EL (cell line): Measurements from ENCODE around the gene TNFSF10.

Source experiments
- DNase-seq: peaks from one replicate; pipeline ENCODE4 v3.0.0-alpha.2; 2016

Gene TNFSF10

DNA sequence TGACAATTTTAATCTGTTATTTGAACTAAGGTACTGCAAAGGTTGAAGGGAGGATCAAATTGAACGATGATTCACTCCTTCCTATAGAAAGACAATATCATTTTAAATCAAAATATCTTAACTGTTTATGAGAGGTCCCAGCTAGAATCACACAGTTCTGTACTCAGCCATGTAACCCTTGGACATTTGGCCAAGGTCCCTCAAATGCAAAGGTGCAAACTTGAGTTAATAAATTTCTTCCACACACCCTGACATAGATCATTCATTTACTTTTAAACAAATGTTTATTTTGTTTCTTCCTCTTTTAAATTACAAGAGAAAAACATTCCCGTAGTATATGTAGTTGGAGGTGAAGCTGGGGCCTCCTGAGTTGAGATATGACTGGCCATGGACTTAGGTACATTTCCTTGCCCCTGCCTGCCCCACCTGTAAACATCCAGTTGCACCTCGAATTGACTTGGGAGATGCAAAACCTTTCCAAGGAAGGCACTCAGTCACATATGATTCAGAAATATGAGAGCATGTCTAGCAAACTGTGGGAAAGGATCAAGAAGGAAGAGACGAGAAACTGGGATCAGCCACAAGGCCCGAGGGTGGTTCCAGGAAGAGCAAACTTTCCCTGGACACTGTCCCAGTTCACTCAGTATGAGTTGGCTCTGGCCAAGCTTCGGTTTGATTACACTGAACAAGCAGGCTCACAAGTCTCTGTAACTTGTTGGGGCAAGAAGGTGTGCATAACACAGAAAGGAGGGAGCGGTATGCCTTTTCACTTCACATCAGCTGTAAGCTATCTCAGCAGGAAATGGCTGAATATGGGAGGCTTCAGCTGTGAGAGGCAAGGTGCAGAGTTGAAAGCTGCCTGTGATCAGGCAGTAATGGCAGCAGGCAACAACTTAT lies 6.7 kb downstream of the TNFSF10 start:
- DNase-seq, result peak; percentile 60

DNA sequence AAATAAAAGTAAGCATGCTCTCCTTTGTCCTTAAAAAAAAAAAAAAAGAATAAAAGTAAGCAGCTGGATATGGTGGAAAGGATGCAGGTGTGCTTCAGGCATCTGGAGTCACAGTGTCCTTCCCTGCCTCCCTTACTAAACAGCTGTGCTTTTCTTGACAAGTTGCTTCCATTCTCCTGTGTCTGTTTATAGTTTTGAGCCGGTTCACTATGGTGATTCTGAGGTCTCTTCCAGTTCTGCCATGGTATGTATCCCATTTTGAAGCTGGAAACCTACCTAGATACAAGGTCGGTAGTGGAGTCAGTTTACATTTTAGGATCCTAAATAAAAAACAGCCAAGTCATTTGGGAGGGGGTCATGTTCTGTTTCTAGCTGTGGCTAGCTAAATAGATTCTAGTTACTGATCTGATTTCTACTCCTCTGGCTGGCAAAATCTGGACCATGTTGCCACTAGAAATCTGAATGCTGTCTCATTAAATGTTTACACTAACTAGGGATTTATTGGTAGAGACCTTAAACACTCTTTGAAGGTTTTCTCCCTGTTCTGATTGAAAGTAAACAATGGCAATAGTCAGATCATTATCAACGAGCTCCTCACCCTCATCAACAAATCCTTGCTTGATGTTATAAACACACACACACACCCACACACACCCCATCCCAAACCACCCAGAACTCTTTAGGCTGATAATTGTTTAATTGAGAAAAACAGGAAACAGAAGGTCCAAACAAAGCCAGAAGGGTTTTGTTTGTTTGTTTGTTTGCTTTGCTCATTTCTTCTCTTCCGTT lies 7.9 kb downstream of the TNFSF10 start:
- DNase-seq, result no peak

DNA sequence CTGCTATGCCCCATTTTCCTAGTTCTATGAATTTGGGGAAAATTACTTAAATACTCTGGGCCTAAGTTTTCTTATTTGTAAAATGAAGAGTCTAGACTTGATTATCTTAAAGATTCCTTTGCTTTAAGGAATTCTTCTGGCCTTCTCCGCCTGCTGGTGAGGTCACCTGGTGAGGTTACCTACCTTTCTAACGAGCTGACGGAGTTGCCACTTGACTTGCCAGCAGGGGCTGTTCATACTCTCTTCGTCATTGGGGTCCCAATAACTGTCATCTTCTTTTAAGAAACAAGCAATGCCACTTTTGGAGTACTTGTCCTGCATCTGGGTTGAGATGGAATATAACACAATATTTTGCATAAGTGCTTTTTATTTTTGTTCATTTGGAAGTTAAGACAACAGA lies 8.6 kb downstream of the TNFSF10 start:
- no peak for DNase-seq

DNA sequence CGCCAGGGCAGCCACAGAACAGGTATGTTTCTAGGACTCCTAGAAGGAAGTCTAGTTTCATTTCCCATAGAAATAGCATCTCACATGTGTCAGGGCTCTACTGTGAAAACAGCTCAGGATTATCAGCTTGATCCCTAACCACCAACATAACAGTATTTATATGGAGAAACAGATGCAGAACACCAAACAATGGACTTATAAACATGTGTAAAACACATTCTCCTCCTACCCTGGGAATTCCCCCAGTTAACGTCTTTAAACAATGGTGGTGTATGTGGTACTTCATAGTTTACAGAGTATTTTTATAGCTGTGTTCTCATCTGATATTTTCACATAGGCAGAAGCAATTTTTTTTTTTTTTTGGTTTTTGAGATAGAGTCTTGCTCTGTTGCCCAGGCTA lies 9.7 kb downstream of the TNFSF10 start:
- peak; percentile 6 for DNase-seq

DNA sequence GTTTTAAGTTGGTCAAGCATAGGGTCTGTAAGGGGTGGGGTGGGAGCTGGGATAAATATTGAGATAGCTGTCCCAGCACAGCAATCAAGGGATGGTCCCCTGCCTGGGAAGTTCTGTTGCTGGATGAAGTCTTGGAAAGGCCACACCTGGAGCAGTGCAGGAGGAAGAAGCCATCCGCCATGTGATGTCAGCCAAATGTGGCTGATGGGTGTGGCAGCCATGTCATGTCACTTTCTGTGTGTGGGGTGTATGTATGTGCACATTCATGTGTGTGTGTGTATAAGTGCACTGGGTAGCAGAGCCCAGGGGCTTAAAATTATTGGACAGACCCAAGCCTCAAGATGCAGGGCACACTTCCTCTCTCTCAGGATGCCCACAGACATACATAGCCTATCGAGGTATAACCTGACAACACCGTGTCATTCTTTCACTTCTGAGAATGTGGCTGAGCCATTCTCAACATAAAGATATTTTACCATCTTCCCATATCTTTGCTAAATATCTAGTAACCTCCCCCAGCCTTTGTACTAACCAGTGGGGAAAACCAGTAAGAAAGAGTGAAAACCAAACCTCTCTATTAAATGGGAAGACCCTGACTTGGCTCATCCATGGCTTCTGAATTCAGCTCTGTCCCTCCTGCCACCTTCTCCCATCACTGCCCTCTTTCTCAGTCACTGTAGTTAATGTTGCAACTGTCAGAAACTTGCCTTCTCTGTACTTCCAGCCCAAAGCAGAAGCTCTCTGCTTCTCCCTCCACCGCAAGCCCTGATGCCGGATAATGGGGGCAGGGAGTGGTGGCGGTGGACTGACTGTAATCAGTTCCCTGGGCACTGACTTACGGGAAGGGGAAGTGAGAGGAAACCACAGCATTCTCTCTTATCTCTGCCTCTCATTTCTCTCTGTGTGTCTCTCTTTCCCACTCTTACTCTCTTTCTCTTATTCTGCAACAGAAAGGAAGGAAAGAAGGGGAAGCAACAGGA lies 11.2 kb downstream of the TNFSF10 start:
- no peak for DNase-seq

DNA sequence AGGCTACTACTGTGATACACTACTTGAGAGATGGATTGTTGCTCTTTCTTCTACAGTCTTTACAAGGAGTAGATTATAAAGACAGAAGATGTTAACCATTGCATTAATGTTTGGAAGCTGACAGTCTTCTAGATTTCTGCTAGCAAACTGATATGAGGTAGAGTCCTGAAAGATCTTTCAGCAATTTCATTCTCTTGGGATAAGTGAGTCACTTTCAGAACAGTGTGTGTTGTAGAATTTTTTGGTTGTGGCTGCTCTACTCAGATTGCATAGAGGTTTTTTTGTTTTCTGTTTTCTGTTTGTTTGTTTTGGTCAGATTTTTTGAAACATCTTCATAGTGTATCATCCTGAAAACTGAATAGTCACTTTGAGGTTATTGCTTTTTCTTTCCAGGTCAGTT lies 17.1 kb downstream of the TNFSF10 start:
- DNase-seq, result no peak

DNA sequence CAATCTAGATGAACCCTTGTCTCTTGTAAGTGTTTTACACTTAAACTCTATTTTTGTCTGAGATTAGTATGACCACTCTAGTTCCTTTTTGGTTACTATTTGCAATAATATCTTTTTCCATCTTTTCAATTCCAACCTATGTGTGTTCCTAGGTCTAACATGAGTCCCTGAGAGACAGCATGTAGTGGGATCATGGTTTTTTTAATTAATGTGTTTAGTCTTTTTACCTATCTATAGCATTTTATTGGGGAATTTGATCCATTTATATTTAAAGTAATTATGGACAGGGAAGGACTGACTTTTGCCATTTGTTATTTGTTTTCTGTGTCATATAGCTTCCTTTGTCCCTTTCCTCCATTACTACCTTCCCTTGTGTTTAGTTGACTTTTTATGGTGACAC lies 21.7 kb downstream of the TNFSF10 start:
- DNase-seq, result no peak

DNA sequence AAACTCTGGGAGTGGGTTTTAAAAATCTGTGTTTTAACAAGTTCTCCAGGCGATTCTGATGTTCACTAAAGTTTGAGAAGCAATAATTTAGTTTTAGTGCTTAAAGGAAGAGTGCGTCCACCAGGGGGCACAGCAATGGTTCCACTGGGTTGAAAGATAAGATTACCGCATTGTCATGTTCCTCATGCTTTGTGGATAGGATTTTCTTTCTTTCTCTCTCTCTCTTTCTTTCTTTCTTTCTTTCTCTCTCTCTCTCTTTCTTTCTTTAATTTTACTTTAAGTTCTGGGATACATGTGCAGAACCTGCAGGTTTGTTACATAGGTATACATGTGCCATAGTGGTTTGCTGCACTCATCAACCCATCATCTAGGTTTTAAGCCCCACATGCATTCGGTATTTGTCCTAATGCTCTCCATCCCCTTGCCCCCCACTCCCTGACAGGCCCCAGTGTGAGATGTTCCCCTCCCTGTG lies 33.0 kb downstream of the TNFSF10 start:
- DNase-seq, result peak; percentile 71

DNA sequence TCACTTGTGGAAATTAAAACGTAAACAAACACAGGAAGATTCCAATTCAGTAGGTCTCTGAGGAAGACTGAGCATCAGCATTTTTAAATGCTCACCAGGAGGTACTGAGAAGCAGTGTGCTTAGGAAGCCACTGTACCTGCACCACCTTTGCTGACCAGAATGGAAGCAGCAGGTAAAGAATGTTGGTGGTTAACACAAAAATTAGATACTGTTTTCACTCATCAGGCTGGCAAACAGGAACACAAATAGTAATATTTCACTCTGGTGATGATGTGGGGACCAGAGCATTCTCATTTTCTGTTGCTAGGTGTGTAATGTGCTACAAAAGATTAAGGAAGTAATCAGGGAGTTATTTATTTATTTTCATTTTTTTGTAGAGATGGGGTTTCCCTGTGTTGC lies 45.1 kb downstream of the TNFSF10 start:
- DNase-seq, result no peak

DNA sequence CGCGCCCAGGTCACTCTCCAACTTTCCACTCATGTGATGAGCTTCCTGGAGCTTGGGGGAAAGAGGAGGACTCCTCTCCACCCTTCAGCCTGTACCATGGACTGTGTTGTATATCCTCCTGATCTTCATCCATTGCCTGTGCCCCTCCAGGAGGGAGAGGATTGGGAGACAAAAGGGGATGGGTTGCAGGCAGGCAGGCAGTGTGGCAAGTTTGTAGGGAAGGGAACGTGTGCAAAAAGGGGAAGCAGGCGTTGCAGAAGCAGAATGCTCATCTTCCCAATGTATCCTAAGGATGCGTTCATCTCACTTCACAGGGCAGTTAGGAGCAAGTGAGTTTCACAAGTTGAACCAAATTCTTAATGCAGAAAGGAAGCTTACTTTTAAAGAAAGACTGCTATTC lies 46.9 kb downstream of the TNFSF10 start:
- DNase-seq, result no peak

DNA sequence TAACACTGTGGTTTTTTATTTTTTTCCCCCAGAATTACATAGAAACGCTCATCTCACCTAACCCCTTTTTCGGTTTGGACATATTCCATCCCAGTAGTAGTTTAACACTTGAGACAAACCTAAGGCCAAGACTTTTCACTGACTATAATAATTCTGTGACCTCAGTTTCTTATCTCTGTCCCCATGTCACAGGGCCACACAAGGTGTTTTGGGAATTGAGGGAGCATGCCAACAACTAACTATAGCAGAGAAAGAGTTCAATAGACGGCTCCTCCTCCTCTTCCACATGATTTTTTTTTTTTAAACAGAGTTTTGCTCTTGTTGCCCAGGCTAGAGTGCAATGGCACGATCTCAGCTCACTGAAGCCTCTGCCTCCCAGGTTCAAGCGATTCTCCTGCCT lies 47.5 kb downstream of the TNFSF10 start:
- no peak for DNase-seq

DNA sequence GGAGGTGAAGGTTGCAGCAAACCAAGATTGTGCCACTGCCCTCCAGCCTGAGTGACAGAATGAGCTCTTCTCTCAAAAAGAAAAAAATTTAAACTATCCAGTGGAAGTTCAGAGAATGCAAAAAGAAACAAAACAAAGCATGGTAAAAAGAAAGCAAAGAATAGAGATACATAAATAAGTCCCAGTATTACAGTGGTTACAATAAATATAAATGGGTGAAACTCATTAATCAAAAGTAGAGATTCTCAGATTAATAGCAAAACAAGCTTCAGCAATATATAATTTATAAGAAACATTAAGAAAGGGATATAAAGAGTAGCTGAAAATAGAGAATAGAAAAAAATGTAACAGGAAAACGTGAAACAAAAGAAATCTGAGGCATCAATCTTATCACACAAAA lies 51.3 kb downstream of the TNFSF10 start:
- DNase-seq, result no peak

DNA sequence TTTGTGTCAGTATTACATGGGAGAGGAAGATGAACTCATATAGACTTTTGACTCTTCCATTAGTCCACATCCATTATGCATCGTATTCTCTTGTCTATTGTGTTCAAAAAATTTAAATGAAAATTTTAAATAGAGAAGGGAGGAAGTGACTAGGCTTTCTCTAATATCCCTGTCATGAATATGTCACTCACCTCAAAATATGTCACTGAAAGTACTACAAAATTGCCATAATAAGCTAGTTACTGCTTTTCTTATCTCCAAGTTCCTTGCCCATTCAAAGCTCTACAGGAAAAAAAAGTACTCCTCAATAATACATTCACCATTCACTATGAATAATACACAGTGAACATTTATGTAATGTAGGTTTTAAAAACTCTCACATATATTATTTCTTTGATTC lies 52.6 kb downstream of the TNFSF10 start:
- DNase-seq, result no peak

DNA sequence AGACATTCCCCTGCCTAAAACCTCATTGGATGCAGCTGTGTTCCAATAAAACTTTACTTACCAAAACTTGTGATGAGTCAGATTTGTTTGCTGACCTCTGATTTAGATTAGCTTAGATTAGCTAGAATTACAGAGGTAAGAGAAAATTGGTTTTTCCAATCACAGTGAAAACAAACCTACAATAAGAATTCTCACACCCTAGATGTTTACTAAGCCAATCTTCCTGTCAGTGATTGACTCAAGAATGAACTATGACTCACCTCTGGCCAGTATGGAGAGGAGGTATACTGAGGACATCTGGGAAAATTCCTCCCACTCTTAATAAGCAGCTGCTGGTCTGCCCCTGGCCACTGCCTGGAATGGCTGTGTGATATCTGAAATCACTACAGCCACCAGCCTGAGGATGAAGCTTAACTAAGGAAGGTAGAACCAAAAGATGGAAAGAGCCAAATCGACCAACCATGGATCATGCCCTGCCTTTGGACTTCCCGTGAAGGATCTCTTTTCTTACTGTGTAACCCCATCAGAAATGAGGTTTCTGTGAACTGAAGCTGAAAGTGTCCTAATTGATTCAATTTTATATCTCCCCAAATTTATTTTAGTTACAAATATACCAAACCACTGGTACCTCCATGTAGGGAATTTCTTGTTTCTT lies 55.9 kb downstream of the TNFSF10 start:
- peak; percentile 76 for DNase-seq

DNA sequence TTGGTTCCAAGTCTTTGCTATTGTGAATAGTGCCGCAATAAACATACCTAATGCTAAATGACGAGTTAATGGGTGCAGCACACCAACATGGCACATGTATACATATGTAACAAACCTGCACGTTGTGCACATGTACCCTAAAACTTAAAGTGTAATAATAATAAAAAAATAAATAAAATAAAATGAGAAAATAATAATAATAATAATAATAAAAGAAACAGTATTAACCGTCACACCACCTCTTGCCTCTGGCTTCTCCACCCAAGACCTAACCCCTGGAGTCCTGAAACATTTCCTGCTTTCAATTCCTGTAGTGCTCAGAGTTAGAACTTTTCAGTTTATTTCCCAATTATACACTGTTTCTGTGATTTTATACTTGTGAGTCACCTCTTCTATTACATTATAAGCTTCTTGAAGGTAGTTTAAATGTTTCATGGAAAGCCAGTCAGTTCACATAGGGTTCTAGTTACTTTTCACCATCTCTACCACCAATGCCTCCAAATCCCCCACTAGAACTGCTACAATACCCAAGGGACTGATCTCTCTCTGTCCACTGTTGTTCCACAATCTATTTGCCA lies 56.6 kb downstream of the TNFSF10 start:
- DNase-seq, result no peak

DNA sequence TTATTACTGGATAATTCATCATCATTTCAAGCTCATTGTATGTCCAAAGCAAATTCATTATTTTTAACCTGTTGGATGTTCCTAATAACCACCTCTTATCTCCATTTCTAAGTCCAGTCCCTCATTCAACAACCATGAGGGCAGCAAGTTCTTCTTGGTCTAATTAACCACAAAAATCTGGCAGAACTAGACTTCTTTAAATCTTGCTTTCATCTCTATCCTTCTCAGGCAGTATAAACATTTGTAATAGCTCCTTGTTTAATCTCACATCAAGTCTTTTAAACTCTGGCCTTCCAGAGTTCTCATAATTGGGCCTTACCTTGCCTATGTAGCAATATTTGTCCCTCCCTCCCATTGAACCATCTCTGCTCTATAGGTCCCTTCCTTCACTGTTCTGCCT lies 57.9 kb downstream of the TNFSF10 start:
- DNase-seq, result no peak

DNA sequence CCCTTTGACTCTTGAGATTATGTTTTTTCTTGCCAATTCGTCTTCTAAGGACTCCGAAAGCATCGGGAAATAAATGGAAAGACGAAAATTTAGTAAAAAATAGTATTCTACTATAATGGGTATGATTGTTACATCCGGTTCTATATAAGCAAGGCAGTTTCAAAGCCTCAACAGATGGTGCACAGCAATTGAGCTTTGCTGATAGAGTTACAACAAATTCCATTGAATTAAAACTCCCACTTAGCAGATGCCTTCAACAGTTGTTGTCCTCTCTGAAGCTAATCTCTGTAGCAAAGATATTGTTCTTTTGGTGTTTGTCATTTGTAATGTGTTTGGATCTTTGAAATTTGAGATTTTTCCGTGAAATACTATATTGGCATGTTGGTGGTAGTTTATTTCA lies 58.9 kb downstream of the TNFSF10 start:
- no peak for DNase-seq

DNA sequence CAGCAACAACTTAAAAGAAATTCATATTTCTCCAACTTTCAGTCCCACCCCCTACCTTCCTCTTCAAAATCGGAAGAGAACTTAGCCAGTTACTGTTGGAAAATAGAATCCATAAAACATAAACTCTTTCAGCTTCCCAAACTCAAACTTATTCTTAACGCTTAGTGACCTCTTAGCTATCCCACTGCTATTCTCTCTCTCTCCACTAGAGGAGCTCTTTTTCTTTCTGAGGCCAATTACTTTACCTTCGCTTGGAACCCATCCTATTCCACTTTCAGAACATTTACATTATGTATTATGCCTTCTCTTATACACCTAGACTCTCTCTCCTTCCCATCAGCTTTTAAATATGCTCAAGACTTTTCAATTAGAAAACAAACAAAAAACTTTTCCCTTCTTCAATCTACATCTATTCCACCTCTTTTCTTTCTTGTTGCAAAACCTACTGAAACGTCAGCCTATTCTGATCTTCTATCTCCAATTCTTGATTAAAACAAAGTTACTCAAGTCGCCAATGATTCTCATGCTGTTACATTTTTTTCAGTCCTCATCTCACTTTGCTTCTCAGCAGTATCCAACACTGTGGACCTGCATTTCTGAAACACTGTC lies 61.6 kb downstream of the TNFSF10 start:
- DNase-seq, result peak; percentile 44

DNA sequence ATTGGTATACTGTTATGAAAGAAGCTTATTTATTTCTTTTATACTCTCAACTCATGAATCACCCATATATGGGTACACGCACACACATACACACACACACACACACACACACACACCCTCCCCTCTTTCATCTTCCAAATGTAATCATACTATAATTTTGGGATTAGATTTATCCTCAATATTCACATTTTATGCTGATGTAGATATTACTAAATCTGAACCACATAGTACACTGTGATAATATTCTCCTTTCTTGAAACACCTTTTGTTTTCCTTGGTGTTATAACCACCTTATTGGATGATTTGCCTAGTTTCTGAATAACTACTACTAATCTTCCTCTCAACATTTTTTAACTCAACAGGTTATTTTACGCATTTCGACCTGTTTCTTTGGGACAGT lies 66.8 kb downstream of the TNFSF10 start:
- DNase-seq, result no peak
